ENCODE measurements around the gene HIPK2.

HIPK2 gene

GRCh38 chr7:139732471-139733167, 45.2 kb downstream of the HIPK2 start:
- Histone ChIP-seq H4K20me1 (peaks cover 29 to 100% (median 65%) of the 10 kb centered on the region in 11 experiments; a peak in 21 of 22 replicates), H3K4me3 (no peak overlapping the region), H3K36me3 (peaks cover 22 to 83% (median 71%) of the 10 kb centered on the region in 11 experiments), H3K9me3 (replicated peaks in 1 of 11) (peaks cover 4 to 37% (median 23%) of the 10 kb centered on the region in 11 experiments; a peak in 15 of 22 replicates), H3K27me3 (no peaks in the 10 kb centered on the region), H3K27ac (peak overlapping the region in 2 of 11 experiments; percentile 14 to 51; a peak in 3 of 22 replicates), H3K4me2 (peak overlapping the region in 9 of 11 experiments; percentile 1 to 71 (median 52); a peak in 17 of 22 replicates), H3K9ac (no peak overlapping the region), H3K4me1 (peaks cover 44 to 78% (median 57%) of the 10 kb centered on the region in 10 experiments)
- no peak for TF ChIP-seq Cebpa-rat (IDR thresholded peaks at IDR 0.05)

DNA sequence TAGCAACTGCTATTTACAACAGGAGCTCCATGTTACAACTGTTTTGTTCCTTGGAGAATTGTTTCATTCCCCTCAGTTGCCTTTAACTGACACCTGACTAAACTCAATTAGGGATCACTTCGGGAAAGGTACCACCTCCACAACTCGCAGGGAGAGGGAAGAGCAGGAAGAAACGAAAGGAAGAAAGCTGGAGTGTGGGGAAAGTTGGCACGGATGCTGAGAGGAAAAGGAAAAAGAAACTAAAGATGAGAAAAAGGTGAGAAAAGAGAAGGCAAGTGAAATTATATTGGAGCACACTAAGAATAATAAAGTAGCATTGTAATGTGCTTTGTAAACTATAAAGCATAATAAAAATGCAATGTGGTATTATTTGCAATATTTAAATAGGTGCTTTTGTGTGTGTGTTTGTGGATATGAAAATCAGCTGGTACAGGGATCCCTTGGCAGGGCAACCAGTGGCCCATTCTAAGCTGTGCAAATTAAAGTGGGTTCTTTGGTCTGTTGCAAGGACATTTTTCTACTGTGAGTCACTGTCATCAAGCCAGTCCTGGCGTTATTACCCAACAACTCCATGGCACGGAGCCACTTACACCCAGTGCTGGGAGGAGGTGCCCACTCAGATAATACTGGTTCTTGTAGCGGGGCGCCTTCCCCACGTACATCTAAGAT, 45.9 kb downstream of the HIPK2 start:
- peaks cover 4 to 37% (median 23%) of the 10 kb centered on the region in 11 experiments; a peak in 15 of 22 replicates for H3K9me3 ChIP-seq (replicated peaks in 1 of 11)
- H4K20me1 ChIP-seq: peaks cover 28 to 100% (median 63%) of the 10 kb centered on the region in 11 experiments; a peak in 21 of 22 replicates
- peak overlapping the region in 10 of 11 experiments; percentile 1 to 71 (median 46); a peak in 17 of 22 replicates for H3K4me2 ChIP-seq
- H3K27ac ChIP-seq: peak overlapping the region in 3 of 11 experiments; percentile 1 to 51 (median 9); a peak in 5 of 22 replicates
- TF ChIP-seq Cebpa-rat (IDR thresholded peaks at IDR 0.05): peak in 1 of 11 experiments; percentile 43; a peak in 1 of 22 replicates
- peaks cover 22 to 83% (median 66%) of the 10 kb centered on the region in 11 experiments for H3K36me3 ChIP-seq
- no peak overlapping the region for H3K4me3 ChIP-seq
- H3K4me1 ChIP-seq: peaks cover 48 to 78% (median 62%) of the 10 kb centered on the region in 10 experiments
- H3K27me3 ChIP-seq: no peaks in the 10 kb centered on the region
- no peak overlapping the region for H3K9ac ChIP-seq

GRCh38 chr7:139730746-139731612, 46.8 kb downstream of the HIPK2 start:
- TF ChIP-seq Cebpa-rat (IDR thresholded peaks at IDR 0.05): no peak
- H3K4me3 ChIP-seq: no peak overlapping the region
- peak overlapping the region in 2 of 11 experiments; percentile 9 to 38; a peak in 2 of 22 replicates for H3K27ac ChIP-seq
- peaks cover 49 to 78% (median 62%) of the 10 kb centered on the region in 10 experiments for H3K4me1 ChIP-seq
- H3K9me3 ChIP-seq (replicated peaks in 1 of 11): peaks cover 4 to 37% (median 23%) of the 10 kb centered on the region in 11 experiments; a peak in 15 of 22 replicates
- peak overlapping the region in 10 of 11 experiments; percentile 1 to 71 (median 46); a peak in 13 of 22 replicates for H3K4me2 ChIP-seq
- no peak overlapping the region for H3K9ac ChIP-seq
- H3K27me3 ChIP-seq: no peaks in the 10 kb centered on the region
- peaks cover 18 to 100% (median 63%) of the 10 kb centered on the region in 11 experiments for H4K20me1 ChIP-seq
- H3K36me3 ChIP-seq: peaks cover 17 to 80% (median 57%) of the 10 kb centered on the region in 11 experiments

DNA sequence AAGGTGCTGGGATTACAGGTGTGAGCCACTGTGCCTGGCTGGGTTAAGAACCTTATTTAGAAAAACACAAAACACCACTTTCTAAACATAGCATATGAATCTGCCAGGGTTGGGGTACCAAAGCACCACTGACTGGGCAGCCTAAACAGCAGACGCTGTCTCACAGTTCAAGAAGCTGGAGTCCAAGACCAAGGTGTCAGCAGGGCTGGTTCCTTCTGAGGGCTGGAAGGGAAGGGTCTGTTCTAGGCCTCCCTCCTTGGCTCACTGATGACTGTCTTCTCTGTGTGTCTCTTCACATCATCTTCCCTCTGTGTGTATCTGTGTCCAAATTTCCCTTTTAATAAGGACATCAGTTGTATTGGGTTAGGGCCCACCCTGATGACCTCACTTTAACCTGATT, 49.6 kb downstream of the HIPK2 start:
- peaks cover 0 to 27% (median 13%) of the 10 kb centered on the region in 11 experiments; a peak in 15 of 22 replicates for H3K9me3 ChIP-seq (replicated peaks in 1 of 11)
- no peak overlapping the region for H3K27ac ChIP-seq
- H3K27me3 ChIP-seq: no peaks in the 10 kb centered on the region
- H3K4me1 ChIP-seq: peaks cover 48 to 79% (median 61%) of the 10 kb centered on the region in 10 experiments
- H4K20me1 ChIP-seq: peaks cover 13 to 100% (median 55%) of the 10 kb centered on the region in 11 experiments
- peaks cover 15 to 68% (median 38%) of the 10 kb centered on the region in 11 experiments; a peak in 21 of 22 replicates for H3K36me3 ChIP-seq
- H3K4me3 ChIP-seq: no peak overlapping the region
- TF ChIP-seq Cebpa-rat (IDR thresholded peaks at IDR 0.05): no peak
- H3K9ac ChIP-seq: no peak overlapping the region
- peak overlapping the region in 8 of 11 experiments; percentile 3 to 69 (median 58); a peak in 10 of 22 replicates for H3K4me2 ChIP-seq

DNA sequence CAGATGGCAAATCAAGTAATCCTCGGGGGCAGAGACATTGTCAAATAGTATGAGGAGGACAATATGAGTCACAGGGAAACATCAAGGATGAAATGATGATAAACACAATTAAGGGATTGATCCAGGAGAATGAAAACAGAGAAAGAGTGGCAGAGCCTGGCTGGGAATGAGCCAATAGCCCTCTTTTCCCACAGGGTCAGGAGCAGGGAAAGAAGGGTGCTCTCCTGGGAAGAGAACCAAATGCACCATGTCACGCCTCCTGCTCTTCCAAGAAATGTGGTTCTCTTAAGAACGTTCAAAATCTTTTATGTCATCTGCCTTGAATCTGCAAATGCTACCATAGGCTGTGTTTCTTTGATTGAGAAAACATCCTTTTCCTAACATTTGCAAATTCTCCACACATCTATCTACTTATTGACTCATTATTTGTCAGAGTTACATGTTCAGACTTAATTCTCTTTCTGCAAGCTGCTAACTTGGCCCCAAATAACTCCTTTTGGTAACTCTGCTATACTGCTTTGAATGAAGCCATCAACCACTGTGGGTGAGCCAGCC, 50.6 kb downstream of the HIPK2 start:
- no peak overlapping the region for H3K9ac ChIP-seq
- peaks cover 13 to 62% (median 31%) of the 10 kb centered on the region in 11 experiments; a peak in 21 of 22 replicates for H3K36me3 ChIP-seq
- peaks cover 13 to 100% (median 49%) of the 10 kb centered on the region in 11 experiments for H4K20me1 ChIP-seq
- no peak for TF ChIP-seq Cebpa-rat (IDR thresholded peaks at IDR 0.05)
- H3K9me3 ChIP-seq (replicated peaks in 1 of 11): peaks cover 0 to 20% (median 9%) of the 10 kb centered on the region in 11 experiments; a peak in 9 of 22 replicates
- no peak overlapping the region for H3K4me3 ChIP-seq
- H3K4me1 ChIP-seq: peaks cover 49 to 80% (median 64%) of the 10 kb centered on the region in 10 experiments
- H3K27me3 ChIP-seq: no peaks in the 10 kb centered on the region
- H3K4me2 ChIP-seq: peak overlapping the region; percentile 40 to 70 (median 59)
- peak overlapping the region in 9 of 11 experiments; percentile 12 to 73 (median 35); a peak in 12 of 22 replicates for H3K27ac ChIP-seq

DNA sequence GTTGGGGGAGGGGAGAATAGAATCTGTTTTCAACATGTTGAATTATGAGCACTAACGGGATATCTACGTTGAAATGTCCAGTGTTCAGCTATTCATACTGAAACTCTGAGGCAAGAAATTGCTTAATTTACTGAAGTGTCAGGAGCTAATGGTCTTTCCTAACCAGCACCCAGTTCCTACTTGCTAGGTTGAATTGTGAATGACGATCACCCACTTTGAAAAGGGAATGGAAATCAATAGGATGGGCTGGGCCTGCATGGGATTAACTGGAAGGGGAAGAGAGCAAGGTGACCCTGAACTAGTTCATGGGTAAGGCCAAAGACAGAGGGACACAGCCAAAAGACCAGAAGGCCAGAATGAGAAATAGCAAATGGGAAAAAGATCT, 51.3 kb downstream of the HIPK2 start:
- H3K27ac ChIP-seq: peak overlapping the region in 10 of 11 experiments; percentile 12 to 73 (median 38); a peak in 16 of 22 replicates
- TF ChIP-seq Cebpa-rat (IDR thresholded peaks at IDR 0.05): no peak
- no peaks in the 10 kb centered on the region for H3K27me3 ChIP-seq
- H4K20me1 ChIP-seq: peaks cover 8 to 100% (median 47%) of the 10 kb centered on the region in 11 experiments
- peaks cover 13 to 62% (median 31%) of the 10 kb centered on the region in 11 experiments; a peak in 21 of 22 replicates for H3K36me3 ChIP-seq
- H3K4me1 ChIP-seq: peaks cover 46 to 80% (median 61%) of the 10 kb centered on the region in 10 experiments
- H3K9me3 ChIP-seq (replicated peaks in 1 of 11): peaks cover 0 to 17% (median 7%) of the 10 kb centered on the region in 11 experiments; a peak in 8 of 22 replicates
- H3K4me3 ChIP-seq: no peak overlapping the region
- H3K9ac ChIP-seq: peak overlapping the region in 1 of 11 experiments; percentile 46; a peak in 1 of 22 replicates
- H3K4me2 ChIP-seq: peak overlapping the region; percentile 40 to 70 (median 59)

DNA sequence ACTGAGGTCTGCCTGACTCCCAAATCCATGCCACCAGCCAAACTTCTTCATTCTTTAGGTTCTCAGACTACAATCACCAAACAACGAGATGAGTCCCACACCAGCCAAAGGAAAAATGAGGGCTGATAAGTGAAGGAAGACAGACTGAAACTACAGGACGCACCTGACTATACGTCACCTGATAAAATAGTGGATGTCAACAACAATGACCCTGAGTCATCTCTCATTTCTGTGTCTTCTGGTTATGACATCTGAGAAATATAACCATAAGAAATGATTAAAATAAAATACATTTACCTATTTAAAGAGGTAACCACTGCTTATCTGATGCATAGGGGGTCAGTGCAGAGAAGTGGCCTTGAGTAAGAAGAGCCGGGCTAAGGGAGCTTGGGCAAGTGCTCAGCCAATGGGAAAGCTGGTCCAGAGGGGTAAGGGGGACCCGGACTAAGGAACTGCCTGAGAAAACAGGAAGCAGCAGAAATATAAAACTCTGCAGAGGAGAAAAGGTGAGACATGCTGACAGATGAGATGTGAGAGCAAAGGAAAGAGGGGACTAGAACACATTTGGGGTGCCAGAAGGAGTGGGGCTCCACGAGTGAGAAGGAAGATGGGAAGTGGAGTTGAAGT, 51.8 kb downstream of the HIPK2 start:
- Histone ChIP-seq H3K4me1 (peaks cover 43 to 80% (median 61%) of the 10 kb centered on the region in 10 experiments), H3K27me3 (no peaks in the 10 kb centered on the region), H3K9me3 (replicated peaks in 1 of 11) (peaks cover 0 to 17% (median 8%) of the 10 kb centered on the region in 11 experiments; a peak in 8 of 22 replicates), H3K36me3 (peaks cover 11 to 59% (median 29%) of the 10 kb centered on the region in 11 experiments; a peak in 21 of 22 replicates), H3K9ac (peak overlapping the region in 1 of 11 experiments; percentile 46; a peak in 1 of 22 replicates), H3K27ac (peak overlapping the region in 10 of 11 experiments; percentile 1 to 73 (median 38); a peak in 16 of 22 replicates), H3K4me2 (peak overlapping the region; percentile 40 to 70 (median 59)), H4K20me1 (peaks cover 10 to 100% (median 48%) of the 10 kb centered on the region in 11 experiments), H3K4me3 (no peak overlapping the region)
- no peak for TF ChIP-seq Cebpa-rat (IDR thresholded peaks at IDR 0.05)

All from BLaER1 treated with 17β-estradiol and CSF1 and Interleukin-3, amounts not matched to agents 10 nM and 100 nM (cell line).